ENCODE results near the gene PGLYRP2. TPM values are rescaled to one million over a fixed set of nuclear protein-coding genes. Genes with fewer than 3 reads are reported as not detected.

Gene PGLYRP2
- total RNA-seq, 1 donor from 2014 or later, result not detected

DNA sequence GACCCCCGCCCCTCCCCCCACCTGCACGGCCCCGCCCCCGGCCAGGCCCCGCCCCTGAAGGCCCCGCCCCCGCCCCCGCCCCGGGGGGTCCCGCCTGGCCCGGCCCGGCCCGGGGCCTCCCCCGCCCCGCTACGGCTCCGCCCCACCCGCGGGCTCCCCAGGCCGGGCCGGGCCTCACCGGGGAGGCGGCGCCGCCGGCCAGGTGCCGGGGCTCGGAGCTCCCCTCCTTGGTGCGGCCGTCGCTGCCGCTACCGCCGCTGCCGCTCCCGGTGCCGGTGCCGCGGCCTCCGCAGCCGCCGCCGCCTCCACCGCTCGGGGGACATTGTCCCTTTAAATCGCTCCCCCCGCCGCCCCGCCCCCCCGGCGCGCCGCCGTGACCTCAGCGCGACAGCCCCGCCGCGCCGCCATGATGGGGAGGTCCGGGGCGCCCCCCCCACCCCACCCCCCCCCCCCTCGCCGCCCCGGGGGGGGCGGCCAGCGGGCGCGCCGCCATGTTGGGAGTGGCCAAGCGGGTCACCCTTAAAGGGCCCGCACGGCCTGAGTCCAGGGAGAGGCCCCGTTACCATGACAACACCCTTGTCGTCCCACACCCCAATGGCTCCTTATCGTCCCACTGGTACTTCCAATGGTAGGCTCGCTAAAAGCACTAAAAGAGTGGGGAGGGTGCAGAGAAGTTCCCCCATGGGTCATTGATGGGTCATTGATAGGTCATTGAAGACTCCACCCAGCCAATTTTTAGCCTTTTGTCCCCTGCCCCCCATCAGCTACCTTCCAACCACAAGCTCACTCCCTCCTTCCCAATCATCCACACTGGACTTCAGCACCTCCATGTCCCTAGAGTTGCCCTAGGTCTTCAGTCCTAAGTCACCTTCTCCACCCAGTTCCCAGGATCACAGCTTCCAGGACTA is 29.4 kb downstream of the PGLYRP2 start, which contains the start of gene WIZ:
TSS of gene WIZ (minus strand) at position 337 of the 908 bp plus-strand sequence. CDS start 1,649 bp downstream, outside the sequence.
- peak within 1 kb of the TSS; percentile 46 for H3K27ac Mint-ChIP-seq
- peaks cover 11% of the 10 kb centered on the region for H3K4me1 Mint-ChIP-seq (ENCODE audit: low read depth)
- peak; percentile 68 for DNase-seq (ENCODE audit: low spot score, unreplicated experiment)
- H3K36me3 Mint-ChIP-seq (ENCODE audit: insufficient read depth), result peaks cover 5% of the 10 kb centered on the region
- TF ChIP-seq, protein P1, sequence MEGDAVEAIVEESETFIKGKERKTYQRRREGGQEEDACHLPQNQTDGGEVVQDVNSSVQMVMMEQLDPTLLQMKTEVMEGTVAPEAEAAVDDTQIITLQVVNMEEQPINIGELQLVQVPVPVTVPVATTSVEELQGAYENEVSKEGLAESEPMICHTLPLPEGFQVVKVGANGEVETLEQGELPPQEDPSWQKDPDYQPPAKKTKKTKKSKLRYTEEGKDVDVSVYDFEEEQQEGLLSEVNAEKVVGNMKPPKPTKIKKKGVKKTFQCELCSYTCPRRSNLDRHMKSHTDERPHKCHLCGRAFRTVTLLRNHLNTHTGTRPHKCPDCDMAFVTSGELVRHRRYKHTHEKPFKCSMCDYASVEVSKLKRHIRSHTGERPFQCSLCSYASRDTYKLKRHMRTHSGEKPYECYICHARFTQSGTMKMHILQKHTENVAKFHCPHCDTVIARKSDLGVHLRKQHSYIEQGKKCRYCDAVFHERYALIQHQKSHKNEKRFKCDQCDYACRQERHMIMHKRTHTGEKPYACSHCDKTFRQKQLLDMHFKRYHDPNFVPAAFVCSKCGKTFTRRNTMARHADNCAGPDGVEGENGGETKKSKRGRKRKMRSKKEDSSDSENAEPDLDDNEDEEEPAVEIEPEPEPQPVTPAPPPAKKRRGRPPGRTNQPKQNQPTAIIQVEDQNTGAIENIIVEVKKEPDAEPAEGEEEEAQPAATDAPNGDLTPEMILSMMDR (IDR thresholded peaks at IDR 0.05; ENCODE audit: unreplicated experiment), result no peak
- peaks cover 18% of the 10 kb centered on the region for H3K27me3 Mint-ChIP-seq
- peak within 1 kb of the TSS; percentile 83 for H3K4me3 Mint-ChIP-seq (ENCODE audit: low read depth)
- H3K9me3 Mint-ChIP-seq (ENCODE audit: low read depth), result no peaks in the 10 kb centered on the region

- peak overlapping the region; percentile 20 for H3K27ac Mint-ChIP-seq
- H3K4me3 Mint-ChIP-seq (ENCODE audit: low read depth), result peak overlapping the region; percentile 80
- TF ChIP-seq, protein P1 (IDR thresholded peaks at IDR 0.05; ENCODE audit: unreplicated experiment), result no peak
- peaks cover 11% of the 10 kb centered on the region for H3K4me1 Mint-ChIP-seq (ENCODE audit: low read depth)
- no peaks in the 10 kb centered on the region for H3K9me3 Mint-ChIP-seq (ENCODE audit: low read depth)
- peaks cover 11% of the 10 kb centered on the region for H3K27me3 Mint-ChIP-seq
- H3K36me3 Mint-ChIP-seq (ENCODE audit: insufficient read depth), result peaks cover 5% of the 10 kb centered on the region
- no peak for DNase-seq (ENCODE audit: low spot score, unreplicated experiment)
Observed at GRCh38 chr19:15448778-15449619, 30.3 kb downstream of the PGLYRP2 start.

DNA sequence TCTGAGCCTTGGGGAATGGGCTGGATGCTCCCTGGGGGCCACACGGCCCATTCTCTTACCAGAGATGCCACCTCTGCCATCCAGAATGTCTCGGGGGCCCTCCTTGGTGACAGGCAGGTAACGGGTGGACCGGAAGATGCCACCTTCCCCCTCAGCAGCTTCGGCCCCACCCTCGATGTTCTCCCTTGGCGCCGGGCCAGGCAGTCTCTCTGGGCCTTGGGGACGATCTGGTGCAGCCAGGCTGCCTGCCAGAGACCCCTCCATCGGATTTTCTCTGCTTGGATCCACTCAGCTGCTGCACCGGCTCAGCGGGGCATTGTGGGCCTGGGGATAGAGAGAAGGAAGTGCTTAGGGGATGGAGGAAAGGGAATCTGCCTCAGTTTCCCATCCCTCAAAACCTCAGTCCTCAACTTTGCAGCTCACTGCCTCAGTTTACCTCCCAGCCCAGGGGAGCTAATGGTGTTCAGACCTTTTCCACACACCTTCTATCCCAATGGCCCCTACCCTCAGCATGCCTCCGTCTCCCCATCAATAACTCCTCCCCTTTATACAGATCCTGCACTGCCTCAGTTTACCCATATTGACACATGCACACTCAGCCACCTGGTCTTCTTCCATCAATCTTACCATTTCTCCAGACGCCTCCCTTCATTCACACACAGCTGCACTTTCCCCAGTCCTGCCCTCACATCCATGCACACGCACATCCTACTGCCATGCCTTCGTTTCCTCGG is 31.1 kb downstream of the PGLYRP2 start:
- H3K9me3 Mint-ChIP-seq (ENCODE audit: low read depth), result no peaks in the 10 kb centered on the region
- TF ChIP-seq, protein P1 (IDR thresholded peaks at IDR 0.05; ENCODE audit: unreplicated experiment), result no peak
- peaks cover 10% of the 10 kb centered on the region for H3K4me1 Mint-ChIP-seq (ENCODE audit: low read depth)
- peak overlapping the region; percentile 80 for H3K4me3 Mint-ChIP-seq (ENCODE audit: low read depth)
- peak overlapping the region; percentile 20 for H3K27ac Mint-ChIP-seq
- no peak for DNase-seq (ENCODE audit: low spot score, unreplicated experiment)
- H3K36me3 Mint-ChIP-seq (ENCODE audit: insufficient read depth), result peaks cover 5% of the 10 kb centered on the region
- H3K27me3 Mint-ChIP-seq, result peaks cover 3% of the 10 kb centered on the region

DNA sequence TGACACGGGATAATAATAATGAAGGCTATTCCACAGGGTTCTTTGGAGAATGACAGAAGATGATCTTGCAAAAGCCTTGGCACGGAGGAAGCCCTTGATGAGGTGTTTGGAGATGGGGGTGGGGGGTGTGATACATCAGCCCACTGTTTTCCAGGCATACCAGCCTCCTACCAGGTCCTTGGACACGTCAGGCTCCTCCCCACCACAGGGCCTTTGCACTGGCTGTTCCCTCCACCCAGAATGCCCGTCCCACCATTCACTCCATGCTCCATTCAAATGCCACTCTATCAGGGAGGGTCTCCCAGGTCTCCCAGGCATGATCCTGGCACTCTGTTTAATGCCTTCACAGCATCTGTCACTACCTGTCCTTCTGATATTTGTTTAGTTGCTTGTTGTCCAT is 32.2 kb downstream of the PGLYRP2 start:
- no peak for DNase-seq (ENCODE audit: low spot score, unreplicated experiment)
- peaks cover 5% of the 10 kb centered on the region for H3K36me3 Mint-ChIP-seq (ENCODE audit: insufficient read depth)
- peaks cover 9% of the 10 kb centered on the region for H3K4me1 Mint-ChIP-seq (ENCODE audit: low read depth)
- no peak overlapping the region for H3K4me3 Mint-ChIP-seq (ENCODE audit: low read depth)
- H3K27ac Mint-ChIP-seq, result no peak overlapping the region
- H3K27me3 Mint-ChIP-seq, result peaks cover 3% of the 10 kb centered on the region
- H3K9me3 Mint-ChIP-seq (ENCODE audit: low read depth), result no peaks in the 10 kb centered on the region
- TF ChIP-seq, protein P1 (IDR thresholded peaks at IDR 0.05; ENCODE audit: unreplicated experiment), result no peak

Measured in progenitor cell of endocrine pancreas (in vitro differentiated cells).